SK-N-SH treated with all-trans-retinoic acid at 6 μM for 48 hours (cell line): ENCODE data around the gene OVOL2.

Source experiments
- ATAC-seq: fragments of 200-7000 bp; cut with Tn5 transposase; 3 replicates; pipeline ENCODE4 v1.9.1; 2020; ENCODE audit warnings: mild to moderate bottlenecking, moderate library complexity
- ARNTL ChIP-seq: fragments of 450-650 bp; formaldehyde crosslinking; IDR thresholded peaks from 2 replicates; pipeline ENCODE4 v1.5.0; 2020; ENCODE audit warnings: low read depth, mild to moderate bottlenecking, moderate library complexity, borderline replicate concordance
- BACH2 ChIP-seq: fragments of 250-450 bp; sonication (Bioruptor Pico); IDR thresholded peaks from 2 replicates; pipeline ENCODE4 v1.9.0; 2021; ENCODE audit warnings: mild to moderate bottlenecking, borderline replicate concordance
- CSDC2 ChIP-seq: fragments of 250-450 bp; sonication (Bioruptor Pico); IDR thresholded peaks from 2 replicates; pipeline ENCODE4 v1.5.0; 2020; ENCODE audit warnings: mild to moderate bottlenecking, moderate library complexity
- ESRRG ChIP-seq: fragments of 250-450 bp; sonication (Bioruptor Pico); IDR thresholded peaks from 2 replicates; pipeline ENCODE4 v1.6.1; 2021; ENCODE audit warnings: mild to moderate bottlenecking
- GLIS3 ChIP-seq: fragments of 250-450 bp; sonication (Bioruptor Pico); IDR thresholded peaks from 2 replicates; pipeline ENCODE4 v1.5.0; 2020; ENCODE audit warnings: mild to moderate bottlenecking, moderate library complexity
- ISL1 ChIP-seq: fragments of 250-450 bp; sonication (Bioruptor Pico); IDR thresholded peaks from 2 replicates; pipeline ENCODE4 v2.1.2; 2022; ENCODE audit warnings: mild to moderate bottlenecking, moderate library complexity
- OSR1 ChIP-seq: fragments of 250-450 bp; sonication (Bioruptor Pico); IDR thresholded peaks from 2 replicates; pipeline ENCODE4 v1.8.0; 2022; ENCODE audit warnings: moderate library complexity, mild to moderate bottlenecking, inconsistent platforms
- PPARA ChIP-seq: fragments of 250-450 bp; sonication (Bioruptor Pico); IDR thresholded peaks from 2 replicates; pipeline ENCODE4 v1.5.0; 2020; ENCODE audit warnings: mild to moderate bottlenecking, borderline replicate concordance
- RARB ChIP-seq: fragments of 250-450 bp; sonication (Bioruptor Pico); IDR thresholded peaks from 2 replicates; pipeline ENCODE4 v1.8.0; 2021; ENCODE audit warnings: mild to moderate bottlenecking, moderate library complexity
- SNAI2 ChIP-seq: fragments of 250-450 bp; sonication (Bioruptor Pico); IDR thresholded peaks from 2 replicates; pipeline ENCODE4 v1.5.0; 2020; ENCODE audit warnings: mild to moderate bottlenecking, moderate library complexity
- TCF4 ChIP-seq: fragments of 250-450 bp; sonication (Bioruptor Pico); IDR thresholded peaks from 2 replicates; pipeline ENCODE4 v1.8.0; 2021; ENCODE audit warnings: mild to moderate bottlenecking, moderate library complexity, borderline replicate concordance
- TOX ChIP-seq: fragments of 250-450 bp; sonication (Bioruptor Pico); IDR thresholded peaks from 2 replicates; pipeline ENCODE4 v1.8.0; 2021; ENCODE audit warnings: mild to moderate bottlenecking, moderate library complexity, borderline replicate concordance
- ZC3H10 ChIP-seq: fragments of 250-450 bp; sonication (Bioruptor Pico); IDR thresholded peaks from 2 replicates; pipeline ENCODE4 v1.5.1; 2021; ENCODE audit warnings: mild to moderate bottlenecking, moderate library complexity
- ZFP3 ChIP-seq: fragments of 250-450 bp; sonication (Bioruptor Pico); IDR thresholded peaks from 2 replicates; pipeline ENCODE4 v1.5.0; 2020; ENCODE audit warnings: mild to moderate bottlenecking, moderate library complexity
- ZFP30 ChIP-seq: fragments of 450-650 bp; formaldehyde crosslinking; IDR thresholded peaks from 2 replicates; pipeline ENCODE4 v1.5.0; 2022; ENCODE audit warnings: mild to moderate bottlenecking, moderate library complexity
- ZNF565 ChIP-seq: fragments of 450-650 bp; formaldehyde crosslinking; conservative IDR thresholded peaks from 2 replicates; pipeline ENCODE4 v1.5.0; 2020; ENCODE audit warnings: low read depth, mild to moderate bottlenecking, moderate library complexity
- ZNF70 ChIP-seq: fragments of 450-650 bp; formaldehyde crosslinking; IDR thresholded peaks from 2 replicates; pipeline ENCODE4 v1.5.0; 2020; ENCODE audit warnings: mild to moderate bottlenecking, moderate library complexity
- ZNF8 ChIP-seq: fragments of 450-650 bp; formaldehyde crosslinking; IDR thresholded peaks from 2 replicates; pipeline ENCODE4 v1.5.0; 2020; ENCODE audit warnings: mild to moderate bottlenecking, moderate library complexity
- TF ChIP-seq, protein P1 (sequence below): fragments of 250-450 bp; sonication (Bioruptor Pico); IDR thresholded peaks from 2 replicates; pipeline ENCODE4 v1.5.1; 2021; ENCODE audit warnings: mild to moderate bottlenecking, moderate library complexity
- TF ChIP-seq, protein P2 (sequence below): fragments of 250-450 bp; sonication (Bioruptor Pico); IDR thresholded peaks from 2 replicates; pipeline ENCODE4 v1.5.0; 2020; ENCODE audit warnings: mild to moderate bottlenecking, moderate library complexity
- TF ChIP-seq, protein P3 (sequence below): fragments of 250-450 bp; sonication (Bioruptor Pico); IDR thresholded peaks from 2 replicates; pipeline ENCODE4 v1.8.0; 2021; ENCODE audit warnings: low read depth, mild to moderate bottlenecking, moderate library complexity, borderline replicate concordance
- TF ChIP-seq, protein P4 (sequence below): fragments of 250-450 bp; sonication (Bioruptor Pico); IDR thresholded peaks from 2 replicates; pipeline ENCODE4 v1.5.1; 2020; ENCODE audit warnings: low read depth, mild to moderate bottlenecking, moderate library complexity

OVOL2 gene

DNA sequence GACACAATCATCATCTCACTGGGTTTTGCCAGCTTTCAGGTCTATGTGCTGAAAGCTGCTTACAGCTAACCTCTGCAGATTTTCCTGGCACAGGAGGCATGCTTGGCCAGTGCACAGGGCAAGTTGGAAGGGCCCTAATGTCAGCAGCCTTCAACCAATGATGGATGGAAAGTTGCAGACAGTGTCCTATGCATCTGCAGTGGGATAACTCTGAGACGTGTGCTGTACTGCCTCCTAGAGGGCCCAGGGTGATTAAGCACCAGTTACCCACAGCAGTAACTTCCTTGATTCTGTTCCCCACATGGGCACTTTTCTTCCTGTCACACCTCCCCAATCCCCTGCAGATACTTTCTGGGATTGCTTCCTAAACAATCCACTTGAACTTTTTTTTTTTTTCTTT is 38.6 kb downstream of the OVOL2 start:
- TF ChIP-seq ISL1 (no peak), CSDC2 (CRISPR knock-in tag) (no peak), ZNF70 (CRISPR knock-in tag) (no peak), ESRRG (no peak), SNAI2 (CRISPR knock-in tag) (no peak), BACH2 (CRISPR knock-in tag) (no peak), ZNF565 (no peak), PPARA (CRISPR knock-in tag) (no peak), TCF4 (CRISPR knock-in tag) (no peak), TOX (no peak)
- TF ChIP-seq, protein P1, sequence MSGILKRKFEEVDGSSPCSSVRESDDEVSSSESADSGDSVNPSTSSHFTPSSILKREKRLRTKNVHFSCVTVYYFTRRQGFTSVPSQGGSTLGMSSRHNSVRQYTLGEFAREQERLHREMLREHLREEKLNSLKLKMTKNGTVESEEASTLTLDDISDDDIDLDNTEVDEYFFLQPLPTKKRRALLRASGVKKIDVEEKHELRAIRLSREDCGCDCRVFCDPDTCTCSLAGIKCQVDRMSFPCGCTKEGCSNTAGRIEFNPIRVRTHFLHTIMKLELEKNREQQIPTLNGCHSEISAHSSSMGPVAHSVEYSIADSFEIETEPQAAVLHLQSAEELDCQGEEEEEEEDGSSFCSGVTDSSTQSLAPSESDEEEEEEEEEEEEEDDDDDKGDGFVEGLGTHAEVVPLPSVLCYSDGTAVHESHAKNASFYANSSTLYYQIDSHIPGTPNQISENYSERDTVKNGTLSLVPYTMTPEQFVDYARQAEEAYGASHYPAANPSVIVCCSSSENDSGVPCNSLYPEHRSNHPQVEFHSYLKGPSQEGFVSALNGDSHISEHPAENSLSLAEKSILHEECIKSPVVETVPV: no peak
- TF ChIP-seq, protein P2, sequence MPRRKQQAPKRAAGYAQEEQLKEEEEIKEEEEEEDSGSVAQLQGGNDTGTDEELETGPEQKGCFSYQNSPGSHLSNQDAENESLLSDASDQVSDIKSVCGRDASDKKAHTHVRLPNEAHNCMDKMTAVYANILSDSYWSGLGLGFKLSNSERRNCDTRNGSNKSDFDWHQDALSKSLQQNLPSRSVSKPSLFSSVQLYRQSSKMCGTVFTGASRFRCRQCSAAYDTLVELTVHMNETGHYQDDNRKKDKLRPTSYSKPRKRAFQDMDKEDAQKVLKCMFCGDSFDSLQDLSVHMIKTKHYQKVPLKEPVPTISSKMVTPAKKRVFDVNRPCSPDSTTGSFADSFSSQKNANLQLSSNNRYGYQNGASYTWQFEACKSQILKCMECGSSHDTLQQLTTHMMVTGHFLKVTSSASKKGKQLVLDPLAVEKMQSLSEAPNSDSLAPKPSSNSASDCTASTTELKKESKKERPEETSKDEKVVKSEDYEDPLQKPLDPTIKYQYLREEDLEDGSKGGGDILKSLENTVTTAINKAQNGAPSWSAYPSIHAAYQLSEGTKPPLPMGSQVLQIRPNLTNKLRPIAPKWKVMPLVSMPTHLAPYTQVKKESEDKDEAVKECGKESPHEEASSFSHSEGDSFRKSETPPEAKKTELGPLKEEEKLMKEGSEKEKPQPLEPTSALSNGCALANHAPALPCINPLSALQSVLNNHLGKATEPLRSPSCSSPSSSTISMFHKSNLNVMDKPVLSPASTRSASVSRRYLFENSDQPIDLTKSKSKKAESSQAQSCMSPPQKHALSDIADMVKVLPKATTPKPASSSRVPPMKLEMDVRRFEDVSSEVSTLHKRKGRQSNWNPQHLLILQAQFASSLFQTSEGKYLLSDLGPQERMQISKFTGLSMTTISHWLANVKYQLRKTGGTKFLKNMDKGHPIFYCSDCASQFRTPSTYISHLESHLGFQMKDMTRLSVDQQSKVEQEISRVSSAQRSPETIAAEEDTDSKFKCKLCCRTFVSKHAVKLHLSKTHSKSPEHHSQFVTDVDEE (CRISPR knock-in tag): no peak
- TF ChIP-seq, all 23 proteins: peak for 0
- ATAC-seq: peak; percentile 63

DNA sequence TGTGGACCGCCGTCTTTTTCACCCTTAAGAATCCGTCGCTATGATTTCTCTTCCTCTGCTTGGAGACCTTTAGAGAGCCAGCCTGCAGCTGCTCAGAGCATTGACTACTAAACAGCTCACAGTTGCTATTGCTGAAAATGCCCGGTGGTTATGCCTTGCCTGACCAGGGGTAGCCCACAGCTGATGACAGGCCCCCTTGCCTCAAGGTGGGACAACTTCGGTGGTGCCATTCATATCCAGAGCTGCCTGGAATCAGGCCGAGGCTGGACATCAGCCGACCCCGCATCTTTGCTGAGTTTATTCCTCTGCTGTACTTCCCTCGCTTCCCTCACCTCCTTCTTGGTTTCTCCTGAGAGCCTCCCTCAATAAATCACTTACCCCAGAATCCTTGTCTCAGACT is 39.6 kb downstream of the OVOL2 start:
- no peak for ATAC-seq
- TF ChIP-seq SNAI2 (CRISPR knock-in tag) (no peak), CSDC2 (CRISPR knock-in tag) (no peak), GLIS3 (CRISPR knock-in tag) (no peak), ESRRG (no peak), BACH2 (CRISPR knock-in tag) (no peak), OSR1 (CRISPR knock-in tag) (no peak), TOX (no peak), ZNF70 (CRISPR knock-in tag) (no peak), TCF4 (CRISPR knock-in tag) (no peak), ARNTL (no peak), PPARA (CRISPR knock-in tag) (no peak), ZC3H10 (no peak), ZNF8 (CRISPR knock-in tag) (no peak), RARB (CRISPR knock-in tag) (no peak), ZFP3 (CRISPR knock-in tag) (no peak)
- TF ChIP-seq, protein P2 (CRISPR knock-in tag): no peak
- TF ChIP-seq, protein P3, sequence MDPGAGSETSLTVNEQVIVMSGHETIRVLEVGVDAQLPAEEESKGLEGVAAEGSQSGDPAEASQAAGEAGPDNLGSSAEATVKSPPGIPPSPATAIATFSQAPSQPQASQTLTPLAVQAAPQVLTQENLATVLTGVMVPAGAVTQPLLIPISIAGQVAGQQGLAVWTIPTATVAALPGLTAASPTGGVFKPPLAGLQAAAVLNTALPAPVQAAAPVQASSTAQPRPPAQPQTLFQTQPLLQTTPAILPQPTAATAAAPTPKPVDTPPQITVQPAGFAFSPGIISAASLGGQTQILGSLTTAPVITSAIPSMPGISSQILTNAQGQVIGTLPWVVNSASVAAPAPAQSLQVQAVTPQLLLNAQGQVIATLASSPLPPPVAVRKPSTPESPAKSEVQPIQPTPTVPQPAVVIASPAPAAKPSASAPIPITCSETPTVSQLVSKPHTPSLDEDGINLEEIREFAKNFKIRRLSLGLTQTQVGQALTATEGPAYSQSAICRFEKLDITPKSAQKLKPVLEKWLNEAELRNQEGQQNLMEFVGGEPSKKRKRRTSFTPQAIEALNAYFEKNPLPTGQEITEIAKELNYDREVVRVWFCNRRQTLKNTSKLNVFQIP (CRISPR knock-in tag): no peak
- TF ChIP-seq, protein P4, sequence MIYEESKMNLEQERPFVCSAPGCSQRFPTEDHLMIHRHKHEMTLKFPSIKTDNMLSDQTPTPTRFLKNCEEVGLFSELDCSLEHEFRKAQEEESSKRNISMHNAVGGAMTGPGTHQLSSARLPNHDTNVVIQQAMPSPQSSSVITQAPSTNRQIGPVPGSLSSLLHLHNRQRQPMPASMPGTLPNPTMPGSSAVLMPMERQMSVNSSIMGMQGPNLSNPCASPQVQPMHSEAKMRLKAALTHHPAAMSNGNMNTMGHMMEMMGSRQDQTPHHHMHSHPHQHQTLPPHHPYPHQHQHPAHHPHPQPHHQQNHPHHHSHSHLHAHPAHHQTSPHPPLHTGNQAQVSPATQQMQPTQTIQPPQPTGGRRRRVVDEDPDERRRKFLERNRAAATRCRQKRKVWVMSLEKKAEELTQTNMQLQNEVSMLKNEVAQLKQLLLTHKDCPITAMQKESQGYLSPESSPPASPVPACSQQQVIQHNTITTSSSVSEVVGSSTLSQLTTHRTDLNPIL (CRISPR knock-in tag): no peak

DNA sequence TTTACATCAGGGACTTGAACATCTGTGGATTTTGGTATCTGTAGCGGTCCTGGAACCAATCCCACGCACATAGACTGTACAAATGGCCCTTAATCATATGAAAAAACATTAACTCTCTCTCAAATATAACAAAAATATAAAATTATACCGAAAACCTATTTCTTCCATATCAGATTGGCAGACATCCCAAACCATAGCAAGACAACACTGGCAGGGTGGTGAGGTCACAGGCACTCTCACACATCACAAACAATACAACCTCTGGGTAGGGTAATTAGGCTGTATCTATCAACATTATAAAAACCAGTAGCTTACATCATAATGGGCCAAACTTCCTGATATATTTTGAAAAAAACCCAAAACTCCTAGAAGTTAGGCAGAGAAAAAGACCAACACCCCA is 40.9 kb downstream of the OVOL2 start:
- no peak for ATAC-seq
- TF ChIP-seq SNAI2 (CRISPR knock-in tag): no peak
- no peak for TF ChIP-seq ARNTL
- no peak for TF ChIP-seq ZFP30 (CRISPR knock-in tag)
- TF ChIP-seq GLIS3 (CRISPR knock-in tag): no peak
- TF ChIP-seq RARB (CRISPR knock-in tag): no peak
- peak; percentile 27; the same call in 1 of the 2 replicates for TF ChIP-seq TCF4 (CRISPR knock-in tag)
- TF ChIP-seq ESRRG: no peak
- TF ChIP-seq, protein P3 (CRISPR knock-in tag): no peak
